Loucy (cell line): ENCODE measurements around the gene SPATA3.

Source experiments
- H2AFZ ChIP-seq: fragments of 200-600 bp; sonication (generic); 2 replicates; pipeline ENCODE4 v1.6.0; 2016; ENCODE audit warnings: antibody characterized with exemption, mild to moderate bottlenecking, low read length, moderate library complexity
- H3F3A ChIP-seq: fragments of 200-600 bp; 2 replicates; pipeline ENCODE4 v1.6.0; 2016; ENCODE audit warnings: antibody characterized with exemption, low read depth, mild to moderate bottlenecking
- H3K27me3 ChIP-seq: fragments of 200-600 bp; sonication (generic); 2 replicates; pipeline ENCODE4 v1.6.1; 2014; ENCODE audit warnings: low read length, mild to moderate bottlenecking; ENCODE audit not compliant: insufficient read depth, poor library complexity, severe bottlenecking
- H3K36me3 ChIP-seq: fragments of 200-600 bp; sonication (generic); 2 replicates; pipeline ENCODE4 v1.6.1; 2016; ENCODE audit warnings: low read length; ENCODE audit not compliant: insufficient read depth
- H3K4me1 ChIP-seq: fragments of 200-600 bp; sonication (generic); 2 replicates; pipeline ENCODE4 v1.5.1; 2014; ENCODE audit warnings: low read length, mild to moderate bottlenecking; ENCODE audit not compliant: insufficient read depth, poor library complexity, severe bottlenecking
- H3K4me2 ChIP-seq: fragments of 200-600 bp; sonication (generic); 2 replicates; pipeline ENCODE4 v1.6.0; 2014; ENCODE audit warnings: antibody characterized with exemption, low read length, low read depth, mild to moderate bottlenecking; ENCODE audit not compliant: poor library complexity, severe bottlenecking
- H3K4me3 ChIP-seq: fragments of 200-600 bp; sonication (generic); 2 replicates; pipeline ENCODE4 v1.5.1; 2014; ENCODE audit warnings: low read length, mild to moderate bottlenecking, mixed read lengths; ENCODE audit not compliant: poor library complexity, severe bottlenecking
- H3K79me2 ChIP-seq: fragments of 200-600 bp; sonication (generic); 2 replicates; pipeline ENCODE4 v1.6.1; 2014; ENCODE audit warnings: low read length; ENCODE audit not compliant: insufficient read depth
- H3K9ac ChIP-seq: fragments of 200-600 bp; sonication (generic); 2 replicates; pipeline ENCODE4 v1.6.0; 2014; ENCODE audit warnings: mild to moderate bottlenecking, low read depth, low read length, moderate library complexity; ENCODE audit not compliant: poor library complexity, severe bottlenecking
- H3K9me2 ChIP-seq: fragments of 200-600 bp; sonication (generic); replicated peaks from 2 replicates; pipeline ENCODE4 v1.6.1; 2016; ENCODE audit warnings: low read depth, low read length, mixed read lengths
- H3K9me3 ChIP-seq: fragments of 200-600 bp; sonication (generic); 2 replicates; pipeline ENCODE4 v1.6.1; 2014; ENCODE audit warnings: mild to moderate bottlenecking, antibody characterized with exemption, low read length, low read depth; ENCODE audit not compliant: insufficient read depth
- H4K20me1 ChIP-seq: fragments of 200-600 bp; sonication (generic); 2 replicates; pipeline ENCODE4 v1.6.0; 2014; ENCODE audit warnings: antibody characterized with exemption, low read length, mild to moderate bottlenecking; ENCODE audit not compliant: insufficient read depth, poor library complexity, severe bottlenecking
- CTCF ChIP-seq: fragments of 200-600 bp; sonication (generic); conservative IDR thresholded peaks from 2 replicates; pipeline ENCODE4 v1.5.1; 2014; ENCODE audit warnings: mild to moderate bottlenecking, antibody characterized with exemption, low read length
- EZH2phosphoT487 ChIP-seq: fragments of 200-600 bp; IDR thresholded peaks from 2 replicates; pipeline ENCODE4 v1.6.1; 2018; ENCODE audit warnings: antibody characterized with exemption, mild to moderate bottlenecking, moderate library complexity, borderline replicate concordance

Gene SPATA3

GRCh38 chr2:231053846-231054245, 57.9 kb downstream of the SPATA3 start:
- peaks cover 16% of the 10 kb centered on the region for H3K4me1 ChIP-seq
- H3K79me2 ChIP-seq, result peaks cover 21% of the 10 kb centered on the region
- TF ChIP-seq EZH2phosphoT487 (no peak), CTCF (no peak)
- no peak overlapping the region for H3K4me3 ChIP-seq
- H4K20me1 ChIP-seq, result peaks cover 21% of the 10 kb centered on the region
- no peaks in the 10 kb centered on the region for H3F3A ChIP-seq
- H3K4me2 ChIP-seq, result no peak overlapping the region
- no peaks in the 10 kb centered on the region for H3K9me2 ChIP-seq
- no peaks in the 10 kb centered on the region for H3K9me3 ChIP-seq
- no peaks in the 10 kb centered on the region for H3K36me3 ChIP-seq
- no peak overlapping the region for H3K9ac ChIP-seq
- H2AFZ ChIP-seq, result 0 out of 2 replicates have a peak overlapping the region, but pooled peaks have one; percentile 97
- H3K27me3 ChIP-seq, result peaks cover 5% of the 10 kb centered on the region

- H3K9me3 ChIP-seq, result no peaks in the 10 kb centered on the region
- peak within 1 kb of the TSS; percentile 86 for H2AFZ ChIP-seq
- H3F3A ChIP-seq, result no peaks in the 10 kb centered on the region
- H3K36me3 ChIP-seq, result peaks cover 6% of the 10 kb centered on the region; the same call in 1 of the 2 replicates
- H4K20me1 ChIP-seq, result peaks cover 40% of the 10 kb centered on the region
- H3K4me3 ChIP-seq, result peak within 1 kb of the TSS; percentile 98
- H3K9me2 ChIP-seq, result no peaks in the 10 kb centered on the region
- H3K4me2 ChIP-seq, result peak within 1 kb of the TSS; percentile 82
- H3K27me3 ChIP-seq, result peaks cover 5% of the 10 kb centered on the region
- H3K9ac ChIP-seq, result peak within 1 kb of the TSS; percentile 97
- peaks cover 35% of the 10 kb centered on the region for H3K4me1 ChIP-seq
- TF ChIP-seq CTCF (peak; percentile 88), EZH2phosphoT487 (no peak)
- peaks cover 49% of the 10 kb centered on the region for H3K79me2 ChIP-seq
Observed at GRCh38 chr2:231056453-231057416, 60.8 kb downstream of the SPATA3 start, which contains the start of gene PSMD1. TSS of gene PSMD1 (plus strand) at chr2:231056867. CDS start at chr2:231057026, 159 bp downstream.

- Histone ChIP-seq H3K27me3 (peaks cover 5% of the 10 kb centered on the region), H3K4me3 (peak overlapping the region; percentile 98), H3K9me3 (no peaks in the 10 kb centered on the region), H3K36me3 (peaks cover 14% of the 10 kb centered on the region; the same call in 1 of the 2 replicates), H3K9me2 (no peaks in the 10 kb centered on the region), H2AFZ (no peak overlapping the region), H3K4me1 (peaks cover 35% of the 10 kb centered on the region), H3K4me2 (peak overlapping the region; percentile 82), H4K20me1 (peaks cover 40% of the 10 kb centered on the region), H3F3A (no peaks in the 10 kb centered on the region), H3K9ac (peak overlapping the region; percentile 97), H3K79me2 (peaks cover 57% of the 10 kb centered on the region)
- no peak for TF ChIP-seq CTCF
- TF ChIP-seq EZH2phosphoT487, result no peak
Observed at GRCh38 chr2:231057590-231057989, 61.7 kb downstream of the SPATA3 start.
